GM18519 (cell line): ENCODE results near the gene KCTD17.
"Not testable (repeated sequence)": the region's sequence is repeated elsewhere in the genome, so short reads cannot be mapped to it uniquely, and the experiment has no call there.

Source experiments
- ATAC-seq: cut with Tn5 transposase; IDR thresholded peaks from one replicate; pipeline ENCODE4 v1.9.1; 2021; ENCODE audit warnings: mild to moderate bottlenecking, moderate library complexity; ENCODE audit not compliant: unreplicated experiment, low FRiP score

KCTD17 gene

DNA sequence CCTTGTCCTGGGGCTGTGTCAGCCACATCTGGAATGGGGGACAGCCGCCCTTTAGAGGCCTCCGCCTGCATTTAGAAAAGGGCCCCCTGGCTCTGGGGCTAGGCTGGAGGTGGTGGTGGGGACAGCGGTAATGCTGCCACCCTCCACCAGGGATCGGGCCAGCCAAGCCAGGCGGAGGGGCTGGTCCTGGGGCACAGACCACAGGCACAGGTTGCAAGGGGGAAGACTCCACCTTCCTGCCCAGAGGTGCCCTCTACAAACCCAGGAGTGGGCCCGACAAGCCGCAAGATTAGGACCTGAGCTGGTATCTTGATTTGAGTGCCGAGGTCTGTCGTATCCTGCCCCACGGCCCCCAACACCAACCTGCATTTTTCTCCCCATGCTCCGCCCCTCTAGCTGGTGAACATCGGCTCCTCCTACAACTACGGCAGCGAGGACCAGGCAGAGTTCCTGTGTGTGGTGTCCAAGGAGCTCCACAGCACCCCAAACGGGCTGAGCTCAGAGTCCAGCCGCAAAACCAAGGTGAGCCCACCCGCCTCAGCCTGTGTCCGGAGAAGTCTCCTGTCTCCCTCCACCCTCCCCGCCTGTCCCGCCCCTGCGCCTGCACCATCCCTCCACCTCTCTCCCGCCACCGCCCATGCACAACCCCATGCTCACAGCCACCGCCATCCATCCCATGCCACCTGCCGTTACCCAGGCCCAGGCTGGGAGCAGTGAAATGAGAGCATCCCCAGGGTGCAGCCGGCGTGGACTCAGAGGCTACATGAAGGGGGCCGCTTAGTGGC, 7.6 kb downstream of the KCTD17 start:
- no peak for ATAC-seq

DNA sequence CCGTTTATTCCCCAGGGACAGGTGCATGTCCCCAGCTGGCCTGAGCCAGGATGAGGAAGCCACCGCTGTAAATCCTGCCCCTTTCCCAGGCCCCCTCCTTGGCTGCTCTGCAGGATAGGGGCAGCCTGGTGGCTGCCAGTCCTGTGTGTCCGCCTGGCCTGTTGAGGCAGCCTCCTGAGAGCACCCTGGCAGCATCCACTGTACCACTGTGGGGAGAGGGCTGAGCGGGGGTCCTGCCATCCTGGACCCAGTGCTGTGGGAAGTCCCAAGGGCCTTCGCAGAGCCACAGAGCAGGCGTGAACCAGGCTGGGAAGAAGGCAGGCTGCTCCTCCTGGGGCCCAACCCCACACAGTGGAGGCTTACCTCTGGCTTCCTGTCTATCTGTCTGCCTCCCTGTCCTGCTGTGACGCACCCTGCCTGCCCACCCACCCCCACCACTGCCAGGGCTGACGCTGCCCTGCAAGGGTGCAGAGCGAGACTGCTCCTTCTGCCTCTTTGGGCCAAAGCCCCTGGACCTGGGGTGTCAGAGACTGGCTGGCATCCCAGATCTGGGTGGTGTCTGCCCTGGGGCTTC, 8.4 kb downstream of the KCTD17 start:
- no peak for ATAC-seq

DNA sequence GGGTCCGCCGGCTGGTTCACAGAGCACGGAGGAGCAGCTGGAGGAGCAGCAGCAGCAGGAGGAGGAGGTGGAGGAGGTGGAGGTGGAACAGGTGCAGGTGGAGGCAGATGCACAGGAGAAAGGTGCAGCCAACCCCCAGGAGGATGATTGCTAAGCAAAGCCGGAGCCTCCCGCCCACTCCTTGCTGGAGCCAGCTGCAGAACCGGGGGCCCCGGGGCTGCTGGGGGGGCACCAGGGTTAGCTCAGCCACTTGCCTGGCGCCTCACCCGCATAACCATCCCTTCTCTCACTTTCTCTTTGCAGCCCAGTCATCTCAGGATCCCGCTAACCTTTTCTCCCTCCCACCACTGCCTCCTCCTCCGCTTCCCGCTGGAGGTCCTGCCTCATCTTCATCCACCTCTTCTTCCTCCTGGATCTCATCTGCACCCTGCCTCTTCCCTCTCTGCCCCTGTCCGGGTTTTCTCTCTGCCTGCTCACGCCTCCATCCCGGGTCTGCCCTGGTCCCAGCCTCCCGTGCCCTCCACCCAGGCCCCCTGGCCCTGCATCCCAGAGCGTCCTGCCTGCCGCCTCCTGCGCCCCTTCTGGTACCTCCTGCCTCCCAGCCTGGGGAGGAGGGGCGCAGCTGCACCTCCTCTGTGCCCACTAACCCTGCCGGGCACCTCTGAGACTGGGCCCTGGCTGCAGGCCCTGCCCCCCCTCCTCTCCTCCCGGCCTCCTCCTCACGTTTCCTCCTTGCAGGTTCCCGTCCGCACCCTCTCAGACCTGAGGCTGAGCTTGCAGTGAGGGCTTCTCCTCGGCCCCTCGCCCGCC, 9.5 kb downstream of the KCTD17 start:
- ATAC-seq, result no peak

DNA sequence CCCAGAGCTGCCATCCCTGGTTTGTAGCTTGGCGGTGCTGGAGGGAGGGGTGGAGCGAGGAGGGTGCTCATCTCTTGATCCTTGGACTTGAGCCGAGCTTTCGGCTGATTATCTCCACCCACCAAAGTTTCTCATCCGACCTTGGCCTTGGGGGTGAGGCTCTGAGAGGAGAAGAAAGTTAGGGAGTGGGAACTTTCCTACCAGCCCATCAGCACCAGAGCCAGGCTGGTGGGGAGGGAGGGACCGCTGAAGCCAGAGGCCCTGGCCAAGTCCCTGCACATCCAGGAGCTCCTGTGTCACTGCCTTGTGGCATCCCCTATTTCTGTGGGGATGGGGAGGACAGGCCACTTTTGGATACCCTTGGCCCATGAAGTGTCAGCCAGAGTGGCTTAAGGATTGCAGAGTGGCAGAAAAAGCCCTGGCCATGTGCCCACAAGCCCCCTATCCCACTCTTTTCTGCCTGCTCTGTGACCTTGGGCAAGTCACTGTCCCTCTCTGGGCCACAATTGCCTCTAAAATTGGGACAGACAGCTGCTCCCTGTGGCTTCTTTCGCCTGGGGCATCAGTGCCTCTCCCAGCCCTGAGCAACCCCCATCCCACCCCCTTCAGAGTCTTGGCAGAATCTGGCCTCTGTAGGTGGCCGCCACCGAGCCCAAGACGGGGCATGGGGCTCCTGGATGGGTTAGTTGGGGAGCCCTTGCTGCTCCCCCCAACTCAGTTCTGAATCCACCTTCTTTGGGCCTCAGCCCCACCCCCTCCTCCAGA, 10.3 kb downstream of the KCTD17 start:
- ATAC-seq, result no peak

DNA sequence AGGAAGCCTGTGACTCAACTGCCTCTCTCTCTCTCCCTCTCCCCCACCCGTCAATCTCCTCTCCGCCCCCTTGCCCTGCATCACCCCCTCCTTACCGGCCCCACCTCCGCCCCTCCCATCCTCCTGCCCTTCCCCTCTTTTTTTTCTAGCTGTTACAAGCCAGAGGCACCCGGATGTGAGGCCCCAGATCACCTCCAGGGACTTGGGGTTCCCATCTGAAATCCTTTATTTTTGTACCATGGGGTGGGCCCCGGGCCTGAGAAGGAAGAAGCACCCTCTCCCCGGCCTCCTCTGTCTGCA, 10.8 kb downstream of the KCTD17 start:
- ATAC-seq, result no peak

DNA sequence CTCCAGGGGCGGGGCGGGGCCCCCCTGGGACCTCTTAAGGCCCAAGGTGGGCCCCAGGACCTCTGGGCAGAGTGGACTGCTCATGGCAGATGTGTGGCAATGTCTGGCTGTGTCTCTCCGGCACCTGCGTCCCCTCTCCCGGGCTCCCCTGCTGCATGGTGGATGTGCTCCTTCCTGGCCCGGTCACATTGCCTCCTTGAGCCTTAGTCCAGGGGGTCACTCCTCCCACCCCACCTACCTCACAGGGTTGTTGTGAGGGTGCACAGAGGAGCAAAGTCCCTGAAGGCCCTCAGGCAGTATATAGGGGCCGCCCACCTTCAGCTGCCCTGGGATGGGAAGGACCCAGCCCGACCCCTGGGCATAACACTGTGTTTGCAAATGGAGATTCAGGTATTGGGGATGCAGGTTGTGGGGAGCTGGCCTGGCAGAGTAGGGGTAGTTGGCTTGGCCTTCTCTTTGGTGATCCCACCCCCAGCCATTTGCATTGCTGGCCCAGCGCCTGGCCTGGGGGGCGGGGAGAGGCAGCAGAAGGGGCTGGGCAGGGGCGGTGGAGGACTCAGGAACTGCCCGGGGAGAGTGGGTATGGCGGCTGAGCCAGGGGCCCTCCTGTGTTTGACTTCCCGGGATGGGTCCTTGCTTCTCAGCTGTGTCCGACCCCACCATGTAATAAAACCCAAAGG, 11.3 kb downstream of the KCTD17 start:
- no peak for ATAC-seq

DNA sequence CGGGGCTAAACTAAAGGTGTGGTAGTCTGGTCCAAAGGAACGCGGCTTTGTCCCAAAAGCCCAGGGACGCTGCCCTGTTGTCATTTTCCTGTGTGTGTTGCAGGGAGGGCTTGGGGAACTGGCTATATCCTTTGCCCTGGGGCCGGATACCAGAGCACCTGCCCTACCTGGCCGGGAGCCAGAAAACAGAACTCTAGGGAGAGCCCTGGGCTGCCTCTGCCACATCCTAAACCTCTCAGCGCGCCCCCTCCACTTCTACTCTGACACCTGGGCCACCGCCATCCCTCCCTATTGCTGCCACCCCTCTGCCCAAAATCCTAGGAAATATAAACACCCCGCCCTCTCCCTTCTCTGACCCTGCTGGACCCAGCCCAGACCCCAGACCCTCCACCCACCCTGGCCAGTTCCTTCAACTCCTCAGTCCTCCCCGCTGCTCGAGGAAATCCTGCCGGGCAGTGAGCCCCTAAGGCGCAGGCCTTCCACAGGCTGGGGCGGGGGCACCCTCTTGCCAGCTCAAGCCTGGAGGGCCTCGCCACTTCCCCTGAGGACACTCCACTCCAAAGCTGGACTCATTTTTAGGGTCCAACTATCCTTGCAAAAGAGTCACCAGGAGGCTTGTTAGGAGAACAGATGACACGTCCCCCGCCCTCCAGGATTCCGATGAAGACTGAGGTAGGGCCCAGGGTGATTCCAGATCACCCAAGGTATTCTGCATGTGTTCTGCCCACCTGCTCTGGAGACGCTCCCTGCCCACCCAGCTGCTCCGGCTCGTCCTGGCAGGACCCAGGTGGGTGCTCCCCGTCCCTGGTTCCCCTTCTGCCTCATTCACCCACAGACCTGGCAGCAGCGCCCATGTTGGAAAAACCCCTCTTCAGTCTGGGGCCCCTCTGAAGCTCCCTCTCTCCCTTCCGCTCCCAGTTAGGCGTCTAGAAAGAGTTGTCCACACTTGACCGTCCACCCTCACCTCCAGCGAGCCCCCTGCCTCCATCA, 12.2 kb downstream of the KCTD17 start:
- ATAC-seq, result no peak

DNA sequence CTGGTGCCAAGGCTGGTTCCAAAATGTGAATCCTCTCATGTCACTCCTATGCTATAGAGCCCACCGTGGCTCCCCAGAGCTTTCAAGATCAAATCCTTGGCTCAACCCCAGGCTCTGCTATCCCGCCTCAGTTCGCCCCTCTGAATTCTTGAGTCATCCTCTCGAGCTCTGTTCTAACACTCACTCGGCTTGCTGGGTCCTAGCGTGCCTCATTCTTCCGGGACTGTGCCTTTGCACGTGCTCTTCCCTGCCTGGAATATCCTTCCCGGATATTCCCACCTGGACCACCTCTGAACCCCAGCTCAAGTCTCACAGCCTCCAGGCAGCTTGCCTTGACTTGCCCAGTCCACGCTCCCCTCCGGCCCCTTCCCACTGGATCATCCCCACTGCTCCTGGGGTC, 13.0 kb downstream of the KCTD17 start:
- ATAC-seq, result no peak

DNA sequence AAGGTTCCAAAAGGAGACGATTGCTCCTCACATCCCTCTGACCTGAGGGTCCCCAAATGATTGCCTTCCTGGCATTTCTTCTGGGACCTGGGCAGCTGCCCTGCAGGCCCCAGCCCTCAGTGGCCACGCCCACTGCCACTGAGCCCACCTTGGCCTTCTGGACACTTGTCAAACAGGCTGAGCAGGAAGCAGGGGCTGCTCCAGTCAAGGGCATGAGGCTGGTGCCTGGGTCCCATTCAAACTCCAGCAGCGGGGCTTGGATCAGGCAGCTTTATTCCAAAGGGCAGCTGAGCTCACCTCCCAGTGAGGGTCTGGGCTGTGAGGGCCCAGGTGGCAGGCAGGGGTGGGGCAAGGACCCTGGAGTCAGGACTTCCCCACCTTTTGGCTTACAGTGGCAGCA, 13.6 kb downstream of the KCTD17 start:
- ATAC-seq, result no peak

DNA sequence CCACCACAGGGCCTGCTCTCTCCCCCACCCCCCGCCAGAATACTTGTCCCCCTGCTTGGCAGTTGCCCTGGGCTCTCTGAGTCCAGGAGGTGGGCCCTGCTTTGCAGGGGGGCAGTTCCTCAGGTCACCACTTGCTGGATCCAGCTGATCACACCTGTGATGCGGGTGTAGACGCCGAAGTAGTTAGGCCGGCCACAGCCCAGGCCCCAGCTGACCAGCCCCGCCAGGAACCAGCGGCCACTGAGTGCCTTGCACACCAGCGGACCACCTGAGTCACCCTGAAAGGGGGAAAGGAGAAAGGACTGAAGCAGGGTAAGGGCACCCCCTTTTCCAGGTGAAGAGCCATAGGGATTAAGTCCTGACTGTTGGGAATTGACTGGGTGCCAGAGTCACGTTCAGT, 14.4 kb downstream of the KCTD17 start:
- no peak for ATAC-seq

DNA sequence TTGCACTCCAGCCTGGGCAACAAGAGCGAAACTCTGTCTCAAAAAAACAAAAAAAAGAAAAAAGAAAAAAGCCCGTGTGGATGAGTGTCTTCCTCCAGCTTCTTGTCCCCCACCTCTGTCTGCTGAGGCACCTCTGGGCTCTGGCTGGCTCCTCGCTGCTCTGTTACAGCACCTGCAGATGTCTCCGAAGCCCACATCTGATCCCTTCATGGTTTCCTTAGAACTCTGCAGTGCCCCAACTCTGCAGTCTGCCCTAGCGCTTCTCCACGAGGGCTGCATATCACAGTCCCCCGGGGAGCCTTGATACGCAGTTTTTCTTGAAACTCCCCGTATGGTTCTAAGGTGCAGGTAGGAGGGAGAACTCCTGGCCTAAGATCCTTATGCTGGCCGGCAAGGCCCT, 15.9 kb downstream of the KCTD17 start:
- no peak for ATAC-seq

DNA sequence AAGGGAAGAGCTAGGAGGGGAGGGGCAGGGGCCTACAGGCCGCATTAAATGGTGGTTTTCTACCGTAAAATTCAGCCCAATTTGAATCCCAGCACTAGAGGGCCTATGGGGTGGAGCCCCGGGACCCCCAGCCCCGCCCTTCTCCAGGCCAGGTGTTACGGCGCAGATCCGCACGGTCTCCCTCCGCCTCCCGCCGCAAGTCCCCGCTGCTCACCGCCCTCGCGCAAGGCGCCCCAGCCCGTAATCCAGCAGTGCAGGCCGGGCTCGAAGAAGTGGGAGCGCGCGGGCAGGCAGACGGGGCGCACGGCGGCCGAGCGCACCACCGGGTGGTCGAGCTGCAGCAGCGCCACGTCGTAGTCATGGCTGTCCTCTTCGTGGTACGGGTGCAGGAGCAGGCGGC, 17.3 kb downstream of the KCTD17 start:
- ATAC-seq, result no peak

DNA sequence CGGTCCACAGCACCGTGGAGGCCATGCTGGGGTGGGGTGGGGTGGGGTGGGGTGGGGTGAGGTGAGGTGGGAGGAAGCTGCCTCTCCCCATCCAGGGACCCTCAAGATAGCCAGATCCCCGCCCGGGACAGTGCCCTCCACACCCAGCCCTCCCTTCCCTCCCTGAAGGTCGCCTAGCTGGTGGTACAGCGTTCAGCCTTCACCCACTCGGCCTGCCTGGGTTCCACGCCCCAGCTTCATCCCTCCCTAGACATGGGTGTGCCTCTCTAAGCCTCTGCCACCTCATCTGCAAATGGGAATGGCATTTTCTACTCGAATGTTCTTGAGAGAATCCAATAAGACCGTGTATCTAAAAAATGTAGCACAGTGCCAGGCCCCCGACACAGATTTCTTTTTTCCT, 17.8 kb downstream of the KCTD17 start:
- no peak for ATAC-seq

DNA sequence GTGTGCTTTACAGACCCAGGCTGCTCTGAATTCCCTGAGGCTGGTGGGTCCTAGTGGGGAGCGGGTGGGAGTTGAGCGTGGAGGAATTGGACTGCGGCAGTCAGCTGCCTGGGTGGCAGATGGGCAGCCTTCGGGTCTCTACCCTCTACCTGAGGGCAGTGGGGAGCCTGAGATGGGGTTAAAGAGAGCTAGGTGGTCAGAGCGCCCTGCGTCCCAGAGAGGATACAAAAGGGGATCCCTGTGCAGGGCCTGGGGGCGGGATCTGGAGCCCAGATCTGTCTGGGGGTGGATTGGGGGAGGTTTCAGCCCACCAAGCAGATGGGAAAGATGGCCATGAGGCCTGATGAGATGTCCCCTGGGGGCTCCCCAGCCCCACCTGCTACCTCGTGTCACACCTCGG, 18.2 kb downstream of the KCTD17 start:
- no peak for ATAC-seq

DNA sequence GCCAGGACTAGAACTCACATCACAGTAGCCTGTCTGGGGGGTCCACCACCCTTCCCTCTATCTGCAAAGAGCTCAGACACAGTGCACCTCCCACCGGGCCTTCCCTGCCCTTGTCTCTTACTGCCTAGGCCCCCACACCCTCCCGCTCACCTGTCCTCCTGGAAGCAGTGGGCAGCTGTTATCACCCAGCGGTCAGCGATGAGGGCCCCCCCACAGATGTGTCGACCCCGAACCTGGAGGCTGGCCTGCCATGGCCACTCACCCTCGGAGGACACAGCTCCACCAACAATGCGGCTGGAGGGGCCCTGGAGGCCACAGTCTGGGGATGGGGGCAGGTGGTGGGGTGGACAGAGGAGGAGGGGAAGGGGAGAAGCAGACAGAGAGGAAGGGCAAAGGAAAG, 18.8 kb downstream of the KCTD17 start:
- no peak for ATAC-seq

DNA sequence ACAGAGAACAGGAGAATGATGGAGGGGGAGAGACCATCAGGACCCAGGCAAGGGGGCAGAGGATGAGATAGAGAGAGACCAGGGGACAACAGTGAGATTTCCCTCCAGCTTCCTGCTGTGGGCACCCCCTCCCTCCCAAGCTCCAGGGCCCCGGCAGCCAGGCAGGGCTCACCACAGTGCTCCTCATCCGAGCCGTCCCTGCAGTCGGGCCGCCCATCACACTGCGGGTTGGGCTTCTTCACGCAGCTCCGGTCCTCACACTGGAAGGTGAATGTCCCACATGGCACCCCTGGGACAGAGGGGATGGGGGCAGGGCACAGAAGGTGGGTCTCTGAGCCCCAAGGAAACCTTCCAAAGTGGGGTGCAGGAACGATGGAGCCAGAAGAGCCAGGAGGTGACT, 19.2 kb downstream of the KCTD17 start:
- ATAC-seq, result no peak

DNA sequence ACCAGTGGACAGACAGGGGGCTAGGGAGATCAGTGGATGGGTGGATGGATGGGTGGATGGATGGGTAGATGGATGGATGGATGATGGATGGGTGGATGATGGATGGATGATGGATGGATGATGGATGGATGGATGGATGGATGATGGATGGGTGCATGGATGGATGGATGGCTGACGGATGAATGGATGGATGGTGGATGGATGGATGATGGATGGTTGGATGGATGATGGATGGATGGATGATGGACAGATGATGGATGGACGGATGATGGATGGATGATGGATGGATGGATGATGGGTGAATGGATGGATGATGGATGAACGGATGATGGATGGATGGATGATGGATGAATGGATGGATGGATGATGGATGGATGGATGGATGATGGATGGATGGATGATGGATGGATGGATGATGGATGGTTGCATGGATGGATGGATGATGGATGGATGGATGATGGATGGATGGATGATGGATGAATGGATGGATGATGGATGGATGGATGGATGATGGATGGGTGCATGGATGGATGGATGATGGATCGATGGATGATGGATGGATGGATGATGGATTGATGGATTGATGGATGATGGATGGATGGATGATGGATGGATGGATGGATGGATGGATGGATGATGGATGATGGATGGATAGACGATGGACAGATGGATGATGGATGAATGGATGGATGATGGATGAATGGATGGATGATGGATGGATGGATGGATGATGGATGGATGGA, 20.5 kb downstream of the KCTD17 start:
- not testable (repeated sequence) for ATAC-seq

DNA sequence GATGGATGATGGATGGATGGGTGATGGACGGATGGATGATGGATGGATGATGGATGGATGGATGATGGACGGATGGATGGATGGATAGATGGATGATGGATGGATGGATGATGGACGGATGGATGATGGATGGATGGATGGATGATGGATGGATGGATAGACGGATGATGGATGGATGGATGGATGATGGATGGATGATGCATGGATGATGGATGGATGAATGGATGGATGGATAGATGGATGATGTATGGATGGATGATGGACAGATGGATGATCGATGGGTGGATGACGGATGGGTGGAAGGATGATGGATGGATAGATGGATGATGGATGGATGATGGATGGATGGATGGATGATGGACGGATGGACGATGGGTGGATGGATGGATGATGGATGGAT, 21.1 kb downstream of the KCTD17 start:
- ATAC-seq, result no peak

DNA sequence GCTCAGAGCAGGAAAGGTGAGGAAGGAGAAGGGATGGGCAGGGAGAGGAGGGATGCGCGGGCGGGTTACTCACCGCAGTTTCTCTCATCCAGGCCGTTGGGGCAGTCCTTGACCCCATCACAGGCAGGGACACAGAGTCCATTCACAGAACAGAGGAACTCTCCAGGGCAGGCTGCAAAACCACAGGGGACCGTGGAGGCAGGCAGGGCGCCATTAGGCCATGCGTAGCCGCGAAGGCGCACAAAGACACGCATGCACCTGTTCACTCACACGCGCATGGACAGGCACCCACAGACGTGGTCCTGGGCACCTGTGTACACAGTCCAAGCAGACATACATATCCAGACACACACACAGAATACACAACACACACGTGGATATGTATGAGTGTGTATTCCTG, 23.0 kb downstream of the KCTD17 start:
- ATAC-seq, result no peak
